Effector CD8-positive, alpha-beta T cell (primary cell): Measurements from ENCODE around the gene FMO5.
"Not testable (repeated sequence)": the region's sequence is repeated elsewhere in the genome, so short reads cannot be mapped to it uniquely, and the experiment has no call there.

Source experiments
- DNase-seq: peaks from one replicate; lab custom pipeline; 2025; lab: John Stamatoyannopoulos, UW

The FMO5 gene

GRCh38 chr1:147238925-147239820 lies 14.0 kb upstream of the FMO5 start:
- DNase-seq: no peak

- DNase-seq: no peak
Observed at GRCh38 chr1:147238053-147238902, 13.1 kb upstream of the FMO5 start.

- DNase-seq: no peak
Observed at GRCh38 chr1:147236959-147237791, 12.0 kb upstream of the FMO5 start.

GRCh38 chr1:147236448-147236847 lies 11.3 kb upstream of the FMO5 start:
- DNase-seq: no peak

GRCh38 chr1:147235822-147236221 lies 10.7 kb upstream of the FMO5 start:
- no peak for DNase-seq

- not testable (repeated sequence) for DNase-seq
Observed at GRCh38 chr1:147233903-147234302, 8.8 kb upstream of the FMO5 start.

- DNase-seq: not testable (repeated sequence)
Observed at GRCh38 chr1:147231032-147231431, 5.9 kb upstream of the FMO5 start.

GRCh38 chr1:147223740-147224615 lies 1.2 kb downstream of the FMO5 start:
- DNase-seq: no peak

- no peak for DNase-seq
Observed at GRCh38 chr1:147218606-147219005, 6.5 kb downstream of the FMO5 start.

GRCh38 chr1:147217141-147217540 lies 8.0 kb downstream of the FMO5 start:
- no peak for DNase-seq

GRCh38 chr1:147216124-147216523 lies 9.0 kb downstream of the FMO5 start:
- no peak for DNase-seq

- DNase-seq: no peak
Observed at GRCh38 chr1:147215540-147215916, 9.6 kb downstream of the FMO5 start.

GRCh38 chr1:147214842-147215539 lies 10.1 kb downstream of the FMO5 start:
- no peak for DNase-seq

GRCh38 chr1:147214325-147214724 lies 10.8 kb downstream of the FMO5 start:
- no peak for DNase-seq

- DNase-seq: no peak
Observed at GRCh38 chr1:147213271-147213670, 11.9 kb downstream of the FMO5 start.

GRCh38 chr1:147211577-147211976 lies 13.6 kb downstream of the FMO5 start:
- no peak for DNase-seq

- no peak for DNase-seq
Observed at GRCh38 chr1:147210987-147211386, 14.2 kb downstream of the FMO5 start.

GRCh38 chr1:147209825-147210821 lies 15.0 kb downstream of the FMO5 start:
- no peak for DNase-seq

GRCh38 chr1:147208619-147209018 lies 16.5 kb downstream of the FMO5 start:
- no peak for DNase-seq
